K562 (cell line): ENCODE results near the gene DTNBP1. TPM values are rescaled to one million over a fixed set of nuclear protein-coding genes. Genes with fewer than 3 reads are reported as not detected.

Experiments used
- CCAR2 ChIP-seq: fragments of 200-400 bp; formaldehyde crosslinking; IDR thresholded peaks from 2 replicates; pipeline ENCODE4 v1.6.1; 2017; ENCODE audit warnings: mild to moderate bottlenecking, low read depth, low read length
- CTBP1 ChIP-seq: fragments of 450-650 bp; IDR thresholded peaks from 2 replicates; pipeline ENCODE4 v1.6.1; 2016; ENCODE audit warnings: borderline replicate concordance
- ESRRA ChIP-seq: fragments of 450-650 bp; IDR thresholded peaks from 2 replicates; pipeline ENCODE4 v1.6.1; 2014; ENCODE audit warnings: low read depth, mild to moderate bottlenecking, moderate library complexity, borderline replicate concordance
- KAT7 ChIP-seq: sonication (generic); formaldehyde crosslinking; IDR thresholded peaks from 2 replicates; pipeline ENCODE4 v1.8.0; 2022; ENCODE audit warnings: missing genetic modification reagents, mild to moderate bottlenecking, borderline replicate concordance
- MAFG ChIP-seq: fragments of 450-650 bp; conservative IDR thresholded peaks from 2 replicates; pipeline ENCODE4 v1.6.1; 2016; ENCODE audit warnings: missing genetic modification characterization, missing compliant biosample characterization
- MEIS2 ChIP-seq: fragments of 450-650 bp; IDR thresholded peaks from 2 replicates; pipeline ENCODE4 v1.6.1; 2014; ENCODE audit warnings: mild to moderate bottlenecking; ENCODE audit not compliant: partially characterized antibody
- RBBP5 ChIP-seq: fragments of 200-600 bp; sonication (generic); IDR thresholded peaks from 2 replicates; pipeline ENCODE4 v1.6.1; 2012; ENCODE audit warnings: borderline replicate concordance, mild to moderate bottlenecking, low read length, control low read depth, inconsistent platforms; ENCODE audit not compliant: insufficient read depth, poor library complexity, severe bottlenecking
- RCOR1 ChIP-seq, 2 experiments: IDR thresholded peaks; 2 replicates each; pipeline ENCODE4 v1.6.1; 2012; ENCODE audit warnings: low read depth in 2 of 2, low read length in 2 of 2, borderline replicate concordance in 1 of 2, improper control_type of control experiment in 1 of 2
- SNAPC5 ChIP-seq: fragments of 250-450 bp; sonication (Bioruptor Pico); IDR thresholded peaks from 2 replicates; pipeline ENCODE4 v1.8.0; 2021; ENCODE audit warnings: moderate library complexity, mild to moderate bottlenecking, inconsistent platforms
- THRA ChIP-seq: fragments of 450-650 bp; IDR thresholded peaks from 2 replicates; pipeline ENCODE4 v1.6.1; 2017; ENCODE audit warnings: mild to moderate bottlenecking, moderate library complexity
- ZFP30 ChIP-seq: fragments of 250-450 bp; sonication (Bioruptor Pico); IDR thresholded peaks from 2 replicates; pipeline ENCODE4 v1.8.0; 2022; ENCODE audit warnings: moderate library complexity, mild to moderate bottlenecking, inconsistent platforms, borderline replicate concordance
- ZFX ChIP-seq: sonication (generic); formaldehyde crosslinking; IDR thresholded peaks from 2 replicates; pipeline ENCODE4 v1.8.0; 2022; ENCODE audit warnings: mild to moderate bottlenecking, missing genetic modification reagents, moderate library complexity
- ZNF384 ChIP-seq: IDR thresholded peaks from 2 replicates; pipeline ENCODE4 v1.6.1; 2012; ENCODE audit warnings: low read depth, low read length, improper control_type of control experiment
- polyA plus RNA-seq, 8 experiments: library from polyadenylated mRNA; depleted of rRNA in 4 of 8; stranded (reverse) in 5 of 8; unstranded in 3 of 8; fragments of >200 nt; fragmentation: Nextera tagmentation in 2 of 8; fragmentation: Illumina TruSeq in 1 of 8; extraction: Ambion mirVana in 2 of 8; extraction: Trizol in 1 of 8; gene quantifications; 2 replicates each; pipeline versions ENCODE4 v1.2.1 to v1.2.3, GENCODE V29; 2011 to 2014; ENCODE audit warnings: inconsistent platforms in 1 of 8, missing spikeins in 1 of 8
- total RNA-seq, 7 experiments: library from RNA; depleted of rRNA in 6 of 7; stranded (reverse); fragments of >200 nt in 6 of 7; fragmentation: Illumina TruSeq in 2 of 7; extraction: Trizol in 2 of 7; gene quantifications; 2 replicates each; pipeline versions ENCODE4 v1.2.1 to v1.2.3, GENCODE V29; 2011 to 2021; ENCODE audit warnings: low replicate concordance in 1 of 7
- TF ChIP-seq, protein P1 (sequence below): fragments of 250-450 bp; sonication (Bioruptor Pico); IDR thresholded peaks from 2 replicates; pipeline ENCODE4 v1.9.0; 2021; ENCODE audit warnings: mild to moderate bottlenecking, inconsistent platforms
- TF ChIP-seq, protein P2 (sequence below), 2 experiments: fragments of 450-650 bp; conservative IDR thresholded peaks; 2 replicates each; pipeline ENCODE4 v1.6.1; 2017; ENCODE audit warnings: mild to moderate bottlenecking in 2 of 2, moderate library complexity in 2 of 2
- TF ChIP-seq, protein P3 (sequence below): fragments of 450-650 bp; IDR thresholded peaks from 2 replicates; pipeline ENCODE4 v1.7.0; 2016; ENCODE audit warnings: borderline replicate concordance

Gene DTNBP1
- total and polyA plus RNA-seq, 9 of the 15 experiments (the other 6 are each of a cell fraction or from before 2014, with no cell fraction given): 16.7 to 54.5 (median 21.4) TPM

- TF ChIP-seq CCAR2 (no peak), MEIS2 (peak; percentile 29), ESRRA (no peak), CTBP1 (0 out of 2 replicates have a peak, but pooled peaks have one; percentile 12), THRA (peak; percentile 78), ZFP30 (CRISPR knock-in tag) (no peak), ZNF384 (no peak), RBBP5 (no peak), ZFX (CRISPR knock-in tag) (no peak), MAFG (tag) (peak; percentile 66), SNAPC5 (CRISPR knock-in tag) (no peak), KAT7 (no peak), RCOR1 (IDR thresholded peaks at IDR 0.05; ENCODE audit: borderline replicate concordance in 1 of 2, low read depth in 2 of 2, low read length in 2 of 2) (0 out of 4 replicates have a peak, but pooled peaks of 1 of the 2 experiments have one; percentile 29)
- TF ChIP-seq, protein P1, sequence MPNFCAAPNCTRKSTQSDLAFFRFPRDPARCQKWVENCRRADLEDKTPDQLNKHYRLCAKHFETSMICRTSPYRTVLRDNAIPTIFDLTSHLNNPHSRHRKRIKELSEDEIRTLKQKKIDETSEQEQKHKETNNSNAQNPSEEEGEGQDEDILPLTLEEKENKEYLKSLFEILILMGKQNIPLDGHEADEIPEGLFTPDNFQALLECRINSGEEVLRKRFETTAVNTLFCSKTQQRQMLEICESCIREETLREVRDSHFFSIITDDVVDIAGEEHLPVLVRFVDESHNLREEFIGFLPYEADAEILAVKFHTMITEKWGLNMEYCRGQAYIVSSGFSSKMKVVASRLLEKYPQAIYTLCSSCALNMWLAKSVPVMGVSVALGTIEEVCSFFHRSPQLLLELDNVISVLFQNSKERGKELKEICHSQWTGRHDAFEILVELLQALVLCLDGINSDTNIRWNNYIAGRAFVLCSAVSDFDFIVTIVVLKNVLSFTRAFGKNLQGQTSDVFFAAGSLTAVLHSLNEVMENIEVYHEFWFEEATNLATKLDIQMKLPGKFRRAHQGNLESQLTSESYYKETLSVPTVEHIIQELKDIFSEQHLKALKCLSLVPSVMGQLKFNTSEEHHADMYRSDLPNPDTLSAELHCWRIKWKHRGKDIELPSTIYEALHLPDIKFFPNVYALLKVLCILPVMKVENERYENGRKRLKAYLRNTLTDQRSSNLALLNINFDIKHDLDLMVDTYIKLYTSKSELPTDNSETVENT (CRISPR knock-in tag): no peak
- TF ChIP-seq, protein P2, sequence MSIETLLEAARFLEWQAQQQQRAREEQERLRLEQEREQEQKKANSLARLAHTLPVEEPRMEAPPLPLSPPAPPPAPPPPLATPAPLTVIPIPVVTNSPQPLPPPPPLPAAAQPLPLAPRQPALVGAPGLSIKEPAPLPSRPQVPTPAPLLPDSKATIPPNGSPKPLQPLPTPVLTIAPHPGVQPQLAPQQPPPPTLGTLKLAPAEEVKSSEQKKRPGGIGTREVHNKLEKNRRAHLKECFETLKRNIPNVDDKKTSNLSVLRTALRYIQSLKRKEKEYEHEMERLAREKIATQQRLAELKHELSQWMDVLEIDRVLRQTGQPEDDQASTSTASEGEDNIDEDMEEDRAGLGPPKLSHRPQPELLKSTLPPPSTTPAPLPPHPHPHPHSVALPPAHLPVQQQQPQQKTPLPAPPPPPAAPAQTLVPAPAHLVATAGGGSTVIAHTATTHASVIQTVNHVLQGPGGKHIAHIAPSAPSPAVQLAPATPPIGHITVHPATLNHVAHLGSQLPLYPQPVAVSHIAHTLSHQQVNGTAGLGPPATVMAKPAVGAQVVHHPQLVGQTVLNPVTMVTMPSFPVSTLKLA (conservative IDR thresholded peaks at IDR 0.05): no peak; a peak in 1 of 4 replicates
- TF ChIP-seq, protein P3, sequence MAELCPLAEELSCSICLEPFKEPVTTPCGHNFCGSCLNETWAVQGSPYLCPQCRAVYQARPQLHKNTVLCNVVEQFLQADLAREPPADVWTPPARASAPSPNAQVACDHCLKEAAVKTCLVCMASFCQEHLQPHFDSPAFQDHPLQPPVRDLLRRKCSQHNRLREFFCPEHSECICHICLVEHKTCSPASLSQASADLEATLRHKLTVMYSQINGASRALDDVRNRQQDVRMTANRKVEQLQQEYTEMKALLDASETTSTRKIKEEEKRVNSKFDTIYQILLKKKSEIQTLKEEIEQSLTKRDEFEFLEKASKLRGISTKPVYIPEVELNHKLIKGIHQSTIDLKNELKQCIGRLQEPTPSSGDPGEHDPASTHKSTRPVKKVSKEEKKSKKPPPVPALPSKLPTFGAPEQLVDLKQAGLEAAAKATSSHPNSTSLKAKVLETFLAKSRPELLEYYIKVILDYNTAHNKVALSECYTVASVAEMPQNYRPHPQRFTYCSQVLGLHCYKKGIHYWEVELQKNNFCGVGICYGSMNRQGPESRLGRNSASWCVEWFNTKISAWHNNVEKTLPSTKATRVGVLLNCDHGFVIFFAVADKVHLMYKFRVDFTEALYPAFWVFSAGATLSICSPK: no peak
These were observed 171.4 kb downstream of the DTNBP1 start (continued) for GRCh38 chr6:15491255-15491985.
